ENCODE data around the gene TNFRSF21.
A peak's percentile ranks its signal among the peaks of the same experiment; 100 is the strongest.
"Not testable (repeated sequence)": the region's sequence is repeated elsewhere in the genome, so short reads cannot be mapped to it uniquely, and the experiment has no call there.

Gene TNFRSF21

DNA sequence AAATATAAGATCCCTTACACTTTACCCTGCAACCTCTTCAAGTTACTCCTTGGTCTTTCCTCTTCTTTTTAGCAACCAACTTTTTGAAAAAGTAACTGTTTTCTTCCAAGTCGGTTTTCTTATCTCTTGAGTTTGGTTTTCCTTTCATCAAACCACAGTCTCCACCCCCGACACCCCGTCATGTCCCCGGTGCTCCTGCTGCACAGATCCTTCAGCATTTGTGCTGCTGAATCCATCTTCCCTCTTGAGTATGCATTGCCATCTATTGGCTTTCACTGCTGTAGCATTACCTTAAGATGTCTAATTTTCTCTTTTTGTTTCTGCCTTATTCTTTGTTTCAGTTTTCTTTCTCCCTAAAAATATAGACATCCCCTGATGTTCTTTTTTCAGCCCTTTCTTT is 11.9 kb upstream of the TNFRSF21 start:
- no peak for DNase-seq

DNA sequence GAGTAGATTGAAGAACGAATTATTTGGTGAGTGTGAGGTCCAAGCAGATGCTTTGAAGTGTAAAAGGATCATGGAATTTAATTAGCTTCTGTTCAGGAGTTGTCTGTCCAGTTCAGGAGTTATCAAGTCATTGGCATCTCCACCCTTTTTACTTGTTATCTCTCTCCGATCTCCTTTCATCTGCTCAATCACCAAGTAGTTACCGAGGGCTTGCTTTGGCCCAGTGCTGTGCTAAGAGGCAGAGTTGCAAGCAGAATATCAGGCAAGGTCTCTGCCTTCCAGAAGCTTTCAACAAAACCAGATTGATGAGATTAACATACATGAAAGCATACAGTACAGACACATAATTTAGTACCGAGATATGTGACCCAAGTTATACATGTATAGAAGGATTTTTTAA is 10.2 kb upstream of the TNFRSF21 start:
- DNase-seq, result no peak

DNA sequence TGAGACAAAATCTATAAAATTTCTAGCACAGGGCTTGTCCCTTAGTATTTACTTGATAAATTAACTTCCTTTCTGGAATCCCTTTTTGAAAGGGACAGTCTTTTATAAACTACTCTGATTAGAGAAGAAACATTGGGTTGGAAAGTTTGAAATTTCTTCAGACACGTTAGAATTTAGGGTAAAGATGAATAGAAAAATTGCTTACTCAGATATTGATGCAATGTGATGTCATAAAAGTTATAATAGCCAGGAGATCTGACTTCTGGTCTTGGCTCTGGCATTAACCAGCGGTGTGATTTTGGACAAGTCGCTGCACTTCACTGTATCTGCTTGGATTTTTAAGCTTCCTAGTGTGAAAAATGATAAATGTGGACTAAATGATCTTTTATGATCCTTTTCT is 9.7 kb upstream of the TNFRSF21 start:
- no peak for DNase-seq

DNA sequence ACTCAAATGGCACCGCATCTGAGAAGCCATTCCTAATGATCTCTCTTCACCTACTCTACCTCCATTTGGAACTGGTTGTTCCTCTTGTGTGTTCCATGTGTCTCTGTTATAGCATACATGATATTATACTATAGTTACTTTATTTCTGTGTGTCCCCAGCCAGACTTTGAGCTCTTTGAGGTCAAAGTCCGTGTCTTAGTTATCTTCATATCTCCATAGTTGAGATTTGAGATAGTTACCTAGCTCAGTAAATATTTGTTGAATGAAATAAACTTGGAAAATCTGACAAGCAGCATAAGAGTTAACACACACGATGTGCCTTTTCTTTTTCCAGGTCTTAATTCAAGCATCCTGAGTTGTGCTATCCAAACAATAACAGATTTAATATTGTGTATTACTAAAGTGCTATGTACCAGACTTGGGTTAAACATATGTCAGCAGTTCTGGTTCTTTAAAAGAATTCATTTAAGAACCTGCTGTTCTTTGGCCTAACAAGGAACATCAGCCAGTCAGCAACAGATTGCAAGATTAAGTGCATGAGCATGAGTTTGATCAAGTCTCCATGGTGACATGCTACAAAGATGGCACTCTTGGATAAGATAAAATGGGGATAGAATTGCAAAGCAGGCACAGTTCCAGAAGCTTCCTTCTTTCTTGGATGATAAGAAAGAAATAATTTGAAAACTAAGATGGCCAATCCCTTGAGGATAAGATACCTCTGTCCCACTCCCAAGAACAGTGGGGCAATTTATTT is 8.7 kb upstream of the TNFRSF21 start:
- no peak for DNase-seq

DNA sequence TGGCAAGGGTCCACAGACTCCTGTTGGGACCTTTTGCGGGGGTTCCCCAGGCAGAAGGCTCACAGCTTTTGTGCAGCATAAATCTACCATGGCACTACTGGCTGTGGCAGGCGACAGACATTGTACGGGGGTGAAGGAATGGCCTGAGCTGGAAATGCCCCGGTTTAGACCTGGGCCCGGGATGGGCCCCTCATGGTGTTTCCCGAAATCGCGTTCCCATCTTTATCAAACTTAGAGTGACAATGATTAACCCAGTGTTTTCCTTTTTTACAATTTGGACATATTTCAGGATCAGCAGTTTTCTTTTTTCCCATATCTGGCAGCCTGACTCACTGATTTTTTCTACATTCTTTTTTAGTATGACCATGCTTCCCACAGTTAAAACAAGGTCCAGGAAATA is 5.5 kb upstream of the TNFRSF21 start:
- not testable (repeated sequence) for DNase-seq

DNA sequence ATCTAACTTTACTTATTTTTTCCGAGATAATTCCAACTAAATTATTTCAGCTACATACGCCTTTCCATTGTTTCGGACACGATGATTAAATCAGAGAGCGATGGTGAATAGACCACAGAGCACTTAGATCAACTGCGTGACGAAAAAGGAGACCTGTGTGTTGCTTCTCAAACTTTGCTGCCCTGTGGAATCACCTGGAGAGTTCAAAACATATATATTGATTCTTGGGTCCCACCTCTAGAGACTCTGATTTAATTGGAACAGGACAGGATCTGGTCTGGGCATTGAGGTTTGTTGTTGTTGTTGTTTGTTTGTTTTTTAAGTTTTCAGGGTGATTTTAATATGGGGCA is 401 bp upstream of the TNFRSF21 start:
- no peak for DNase-seq

DNA sequence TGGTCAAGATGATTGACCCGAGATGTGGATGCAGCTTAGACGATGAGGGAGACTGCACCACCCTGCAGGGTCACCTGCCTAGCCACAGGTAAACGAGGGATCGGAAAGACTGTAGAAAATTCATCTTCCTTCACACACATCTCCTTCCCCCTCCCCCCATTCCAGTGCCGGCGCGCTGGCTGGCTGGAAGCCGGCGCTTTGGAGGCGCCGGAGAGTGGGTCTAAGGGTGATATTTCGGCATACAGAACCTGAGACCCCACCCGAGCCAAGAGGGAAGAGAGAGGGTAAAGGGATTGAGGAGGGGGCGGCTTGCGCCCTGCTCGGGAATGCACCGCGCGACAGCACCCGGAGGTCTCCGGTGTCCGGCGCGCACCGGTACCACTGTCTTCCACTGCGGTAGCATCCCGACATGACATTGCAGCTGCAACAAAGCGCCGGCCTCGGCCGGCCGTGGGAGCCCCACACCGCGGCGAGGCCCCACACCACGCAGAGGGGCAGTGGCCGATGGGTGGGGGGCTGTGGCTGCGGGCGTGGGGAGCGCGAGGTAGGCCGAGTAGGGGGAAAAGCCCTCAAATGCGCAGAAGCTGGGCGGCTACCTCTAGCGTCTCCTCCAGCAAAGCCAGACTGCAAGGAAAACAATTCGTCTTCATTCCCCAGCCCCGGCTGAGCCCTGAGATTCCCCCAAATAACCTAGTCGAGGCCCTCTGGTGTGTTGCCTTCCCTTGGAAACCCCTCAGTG is 984 bp downstream of the TNFRSF21 start:
- peak; percentile 35 to 82 (median 73) for DNase-seq

DNA sequence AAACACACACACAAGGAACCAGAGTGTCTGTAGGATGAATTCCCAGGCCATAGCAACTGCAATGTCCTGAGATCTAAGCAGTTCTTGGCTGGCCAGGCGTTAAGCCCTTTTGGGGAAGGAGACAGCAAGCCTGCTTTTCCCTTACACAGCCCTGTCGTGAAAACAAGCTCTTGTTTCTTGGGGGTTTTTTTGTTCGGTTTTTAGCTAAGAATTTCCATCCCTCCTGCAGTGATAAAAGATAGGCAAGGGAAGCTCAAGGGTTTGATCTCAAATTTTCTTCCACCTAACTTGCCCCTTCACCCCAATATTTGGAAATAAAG is 1.5 kb downstream of the TNFRSF21 start:
- DNase-seq, result peak in 1 of 3 experiments; percentile 43

DNA sequence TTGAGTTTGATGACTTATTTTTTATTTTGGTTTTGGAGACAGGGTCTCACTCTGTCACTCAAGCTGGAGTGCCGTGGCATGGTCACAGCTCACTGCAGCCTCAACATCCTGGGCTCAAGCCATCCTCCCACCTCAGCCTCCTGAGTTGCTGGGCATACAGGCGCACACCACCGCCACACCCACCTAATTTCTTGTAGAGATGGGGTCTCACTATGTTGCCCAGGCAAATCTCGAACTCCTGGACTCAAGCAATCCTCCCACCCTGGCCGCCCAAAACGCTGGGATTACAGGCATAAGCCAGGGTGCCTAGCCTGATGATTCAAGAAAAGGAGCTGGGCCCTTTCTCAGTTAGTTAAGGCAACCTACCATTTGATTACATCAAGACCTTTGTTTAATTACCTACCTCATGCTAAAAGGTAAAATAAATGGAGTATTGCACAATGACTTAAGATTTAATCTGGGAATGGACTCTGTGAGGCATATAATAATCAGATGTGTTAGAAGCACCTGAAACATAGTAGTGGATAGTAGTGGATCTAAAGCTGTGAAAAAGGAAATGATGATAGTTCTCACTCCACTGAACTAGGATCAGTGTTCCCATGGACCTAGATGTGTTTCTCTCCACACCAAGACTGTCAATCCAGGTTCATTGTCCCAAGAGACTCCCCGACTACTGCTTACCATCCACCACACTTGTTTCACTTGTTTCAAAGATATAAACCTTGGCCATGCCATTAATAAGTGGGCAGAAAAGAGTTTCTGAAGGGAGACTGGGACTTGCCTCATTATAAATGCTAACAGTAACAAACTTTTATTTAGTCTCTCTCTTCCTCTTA is 2.1 kb downstream of the TNFRSF21 start:
- DNase-seq, result no peak

DNA sequence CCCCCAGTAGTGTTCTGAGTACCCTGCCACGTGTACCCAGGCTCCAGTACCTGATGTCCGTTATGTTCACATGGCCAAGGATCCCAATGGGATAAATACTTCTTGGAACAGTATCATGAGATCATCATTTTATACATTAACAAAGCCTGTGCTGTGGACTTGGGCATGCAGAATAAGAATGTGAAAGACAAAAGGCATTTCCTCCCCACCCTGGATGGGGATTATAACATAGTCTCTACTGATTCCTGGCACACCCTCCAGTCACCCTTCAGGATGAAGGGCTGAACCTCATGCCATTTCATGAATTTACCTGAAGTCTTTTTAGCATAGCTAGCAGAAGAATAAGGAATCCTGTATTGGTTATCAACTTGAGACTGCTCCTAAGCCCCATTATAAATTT is 2.8 kb downstream of the TNFRSF21 start:
- DNase-seq, result no peak

DNA sequence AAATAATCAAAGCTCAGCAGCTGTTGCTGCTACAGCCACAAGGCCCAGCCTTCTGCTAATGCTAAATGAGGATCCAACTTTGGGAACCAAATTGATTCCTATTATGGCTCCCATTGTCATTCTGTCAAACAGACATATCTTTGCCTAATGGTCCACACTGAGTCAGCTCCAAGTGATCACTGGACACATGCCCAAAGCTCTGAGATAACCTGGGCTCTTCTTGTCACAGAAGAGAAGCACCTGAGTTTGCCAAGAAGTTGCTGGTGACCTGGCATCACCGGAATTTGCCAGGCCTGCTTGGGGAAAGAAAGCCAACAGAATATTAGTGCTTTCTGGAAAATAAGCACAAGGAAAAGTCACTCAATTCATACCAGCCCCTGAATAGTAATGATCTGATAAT is 5.8 kb downstream of the TNFRSF21 start:
- no peak for DNase-seq

DNA sequence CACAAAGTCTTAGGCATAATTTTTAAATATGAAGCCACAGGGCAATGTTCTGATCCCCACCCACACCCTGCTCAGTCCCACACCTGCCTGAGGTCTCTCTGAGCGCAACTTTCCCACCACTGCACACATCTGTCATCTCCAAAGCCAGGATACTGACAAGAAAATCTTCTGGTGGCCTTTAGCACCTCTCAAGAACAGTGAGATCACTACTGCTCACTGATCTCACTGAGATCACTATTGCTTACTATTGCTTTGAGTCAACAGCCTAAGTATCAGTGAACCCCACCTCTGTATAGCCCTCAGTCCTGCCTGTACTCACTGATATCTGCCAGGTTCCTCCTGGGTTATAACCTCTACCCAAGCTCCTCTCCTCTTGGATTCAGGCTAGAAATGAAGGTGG is 6.4 kb downstream of the TNFRSF21 start:
- no peak for DNase-seq

DNA sequence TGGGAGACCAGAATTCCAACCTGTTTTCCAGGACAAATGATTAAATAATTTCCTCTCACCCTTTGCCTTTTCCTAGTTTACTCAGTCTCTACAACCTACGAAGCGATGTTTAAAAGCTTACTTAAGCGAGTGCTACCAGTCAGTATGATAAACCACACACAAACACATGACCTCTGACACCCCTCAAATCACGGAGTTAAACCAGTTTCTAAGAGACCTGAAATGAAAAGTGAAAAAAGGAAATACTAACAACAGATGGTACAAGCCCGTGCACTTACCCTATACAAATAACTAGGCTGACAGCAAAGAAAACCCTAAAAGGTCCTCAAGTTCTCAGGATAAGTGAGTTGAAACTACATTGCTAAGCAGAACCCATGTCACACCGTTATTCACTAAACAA is 7.7 kb downstream of the TNFRSF21 start:
- DNase-seq, result no peak

DNA sequence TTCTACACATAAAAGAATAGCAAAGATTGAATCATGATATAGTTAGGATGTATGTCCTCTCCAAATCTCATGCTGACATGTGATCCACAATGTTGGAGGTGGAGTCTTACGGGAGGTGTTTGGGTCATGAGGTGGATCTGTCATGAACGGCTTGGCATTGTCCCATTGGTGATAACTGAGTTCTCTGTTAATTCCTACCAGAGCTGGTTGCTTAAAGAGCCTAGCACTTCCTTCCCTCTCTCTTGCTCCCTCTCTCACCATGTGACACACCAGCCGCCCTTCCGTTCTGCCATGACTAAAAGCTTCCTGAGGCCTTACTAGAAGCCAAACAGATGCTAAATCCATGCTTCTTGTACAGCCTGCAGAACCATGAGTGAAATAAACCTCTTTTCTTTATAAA is 8.3 kb downstream of the TNFRSF21 start:
- DNase-seq, result no peak

DNA sequence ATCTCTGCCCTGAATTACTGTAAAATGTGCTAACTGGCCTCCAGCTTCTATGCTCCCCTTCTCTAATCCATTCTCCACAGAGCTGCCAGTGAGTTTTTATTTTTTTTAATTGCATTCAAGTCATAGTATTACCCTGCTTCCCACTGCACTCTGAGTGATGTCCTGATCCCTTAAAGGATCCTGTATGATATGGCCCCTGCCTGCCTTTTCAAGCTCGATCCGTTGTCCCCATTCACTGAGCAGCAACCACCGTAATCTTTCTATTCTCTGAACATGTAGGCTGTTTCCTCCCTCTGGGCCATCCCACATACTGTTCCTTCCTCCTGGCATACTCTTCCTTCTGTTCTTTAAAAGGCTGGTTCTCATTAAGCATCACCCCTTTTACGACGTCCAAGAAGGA is 9.3 kb downstream of the TNFRSF21 start:
- no peak for DNase-seq

DNA sequence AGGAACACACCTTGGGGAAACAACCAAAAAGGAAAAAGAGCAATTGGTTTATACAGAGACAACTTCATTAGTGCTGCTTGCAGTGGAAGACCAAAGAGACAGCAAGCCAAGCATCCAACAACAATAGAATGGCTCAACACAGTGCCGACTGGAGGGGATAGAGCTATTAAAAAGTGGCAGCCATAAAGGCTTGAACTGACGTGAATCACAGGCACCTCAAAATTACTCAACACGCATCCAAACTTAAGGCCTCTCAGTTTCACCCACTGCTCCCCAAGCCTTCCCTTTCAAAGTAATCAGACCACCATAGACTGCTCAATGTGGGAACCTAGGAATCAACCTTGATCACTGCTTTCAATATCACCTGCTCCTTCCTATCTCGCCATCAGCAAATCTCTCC is 9.7 kb downstream of the TNFRSF21 start:
- no peak for DNase-seq

DNA sequence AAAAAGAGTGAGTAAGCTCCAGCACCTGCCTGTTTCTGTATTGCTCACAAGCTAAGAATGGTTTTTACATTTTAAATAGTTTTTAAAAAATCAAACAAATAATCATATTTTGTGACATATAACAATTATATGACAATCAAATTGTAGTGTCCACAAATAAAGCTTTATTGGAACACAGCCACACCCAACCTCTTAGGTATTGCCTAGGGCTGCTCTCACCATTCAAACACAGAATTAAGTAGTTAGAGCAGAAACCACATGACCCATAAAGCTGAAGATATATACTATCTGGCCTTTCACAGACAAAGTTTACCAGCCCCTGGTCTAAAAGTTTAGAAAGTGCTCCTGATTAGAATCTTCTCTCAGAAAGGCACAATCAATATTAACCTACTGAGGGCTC is 11.2 kb downstream of the TNFRSF21 start:
- no peak for DNase-seq

DNA sequence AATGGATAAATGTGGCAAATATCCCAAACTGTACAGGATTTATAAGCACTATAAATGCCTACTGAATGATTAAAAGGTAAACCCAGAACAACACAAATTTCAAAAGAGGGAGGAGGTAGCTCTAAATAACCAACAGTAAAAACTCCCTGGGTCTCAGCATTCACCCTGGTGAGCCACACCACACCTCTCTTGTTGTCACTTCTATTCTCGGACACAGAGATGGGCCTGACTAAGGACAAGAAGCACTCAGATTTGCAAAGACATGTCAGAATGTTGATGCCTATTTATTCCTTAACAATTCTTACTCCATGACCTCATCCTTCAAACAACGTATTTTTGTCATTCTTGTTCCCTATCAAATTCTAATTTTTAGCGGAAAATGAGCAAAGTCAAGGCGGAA is 14.7 kb downstream of the TNFRSF21 start:
- DNase-seq, result no peak

DNA sequence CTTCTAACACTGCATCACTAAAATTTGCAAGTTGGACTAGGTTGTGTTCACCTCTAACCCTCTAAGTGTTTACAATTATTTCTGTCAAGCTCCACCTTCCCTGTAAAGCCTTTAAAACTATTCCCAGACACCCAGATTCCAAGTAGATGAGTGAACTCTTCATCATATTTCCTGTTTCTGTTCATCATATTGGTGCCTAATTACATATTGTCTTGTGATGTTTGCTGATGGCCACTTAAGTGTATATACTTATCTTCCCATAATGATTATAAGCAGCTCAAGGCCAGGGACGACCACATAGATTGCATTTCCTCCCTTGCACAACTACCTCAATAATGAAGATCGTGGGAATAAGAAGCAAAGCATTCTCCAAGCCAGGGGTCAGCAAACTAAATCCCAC is 16.8 kb downstream of the TNFRSF21 start:
- DNase-seq, result no peak

DNA sequence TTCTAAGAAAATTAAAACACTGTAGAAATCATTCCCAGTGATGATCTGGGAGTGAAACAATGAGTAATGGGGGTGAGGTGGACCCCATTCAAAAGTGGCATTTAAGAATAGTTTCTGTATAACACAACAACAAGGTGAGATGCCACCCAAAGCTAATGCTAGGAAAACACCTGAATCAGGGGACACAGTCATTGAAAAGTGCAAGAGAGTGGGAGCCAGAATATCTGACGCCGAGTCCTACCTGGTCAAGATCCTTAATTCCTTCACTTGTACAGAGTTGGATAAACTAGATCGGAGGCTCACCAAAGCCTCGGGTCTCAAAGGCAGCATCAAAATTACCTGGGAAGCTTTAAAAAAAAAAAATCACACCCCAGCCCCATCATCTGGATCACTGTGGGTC is 17.7 kb downstream of the TNFRSF21 start:
- DNase-seq, result no peak

DNA sequence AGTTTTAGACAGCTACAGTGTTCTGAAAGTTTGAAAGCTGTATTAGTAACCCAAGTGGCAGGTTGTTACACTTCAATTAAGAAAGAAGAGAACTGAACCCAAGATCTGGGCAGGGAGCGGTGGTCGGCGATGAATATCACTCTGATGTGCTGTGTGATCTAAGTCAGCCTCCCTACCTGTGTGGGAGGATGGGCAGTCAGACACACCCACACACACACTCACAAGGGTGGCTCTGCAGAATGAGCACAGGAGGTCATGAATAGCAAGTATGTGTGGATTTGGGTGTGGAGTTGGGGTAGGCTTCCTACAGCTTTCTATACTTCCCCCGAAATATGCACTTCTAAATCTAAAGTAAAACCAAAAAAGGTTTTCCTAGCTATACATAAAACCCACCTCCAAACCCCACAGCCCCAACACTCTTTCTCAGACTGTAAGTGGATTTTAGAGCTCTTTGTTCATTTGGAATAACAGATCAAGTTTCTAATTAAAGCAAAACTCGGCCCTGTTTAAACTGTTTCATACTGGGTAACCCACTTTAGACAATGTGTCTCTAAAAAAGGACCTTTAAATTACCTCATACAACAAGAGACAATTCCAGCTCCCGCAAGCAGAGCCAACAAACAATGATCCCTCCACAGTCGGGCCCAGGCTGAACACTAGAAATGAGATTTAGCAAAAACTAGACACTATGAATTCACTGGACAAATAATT is 19.4 kb downstream of the TNFRSF21 start:
- no peak for DNase-seq

DNA sequence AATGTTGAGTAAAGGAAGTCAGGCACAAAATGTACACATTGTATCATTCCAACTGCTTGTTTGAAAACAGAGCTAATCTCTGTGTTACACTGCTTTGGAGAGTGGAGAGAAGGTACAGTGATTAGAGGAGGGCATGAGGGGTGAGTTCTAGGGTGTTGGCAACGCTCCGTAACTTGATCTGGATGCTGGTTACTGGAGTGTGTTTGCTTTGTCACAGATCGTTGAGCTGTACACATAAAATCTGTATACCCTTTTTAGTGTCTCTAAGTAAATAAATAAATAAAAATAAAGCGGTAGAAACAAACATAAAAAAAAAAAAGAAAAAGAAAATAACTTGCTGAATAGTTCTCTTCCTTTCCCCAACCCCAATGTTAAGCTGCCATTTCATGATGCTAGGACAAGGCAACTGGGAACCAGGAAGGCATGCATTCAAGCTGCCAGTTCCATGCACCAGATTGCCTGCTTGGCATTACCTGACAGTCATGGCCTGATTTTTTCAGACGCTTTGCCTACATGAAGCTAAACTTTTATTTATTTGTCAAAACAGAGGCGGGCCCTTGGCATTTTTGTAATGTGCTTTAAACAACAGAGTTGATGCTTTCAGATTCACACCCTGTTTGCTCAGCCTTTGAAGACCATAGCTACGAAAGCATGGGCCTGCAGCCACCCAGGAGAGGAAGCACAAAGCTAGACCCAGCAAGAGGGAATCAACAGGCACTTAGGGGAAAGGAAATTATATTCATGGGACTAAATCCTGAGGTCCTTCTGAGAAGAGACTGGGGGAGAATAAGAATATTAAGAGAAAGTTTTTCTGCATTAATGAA is 21.2 kb downstream of the TNFRSF21 start:
- DNase-seq, result peak; percentile 19 to 63 (median 27)

Measured in NCI-H1417 (cell line).